ENCODE data around the gene SUPT4H1. TPM values are rescaled to one million over a fixed set of nuclear protein-coding genes. Genes with fewer than 3 reads are reported as not detected.

SUPT4H1 gene
- total and polyA plus RNA-seq, 2 of the 4 experiments (the other 2 are of a cell fraction) = 51.6 to 129 TPM

DNA sequence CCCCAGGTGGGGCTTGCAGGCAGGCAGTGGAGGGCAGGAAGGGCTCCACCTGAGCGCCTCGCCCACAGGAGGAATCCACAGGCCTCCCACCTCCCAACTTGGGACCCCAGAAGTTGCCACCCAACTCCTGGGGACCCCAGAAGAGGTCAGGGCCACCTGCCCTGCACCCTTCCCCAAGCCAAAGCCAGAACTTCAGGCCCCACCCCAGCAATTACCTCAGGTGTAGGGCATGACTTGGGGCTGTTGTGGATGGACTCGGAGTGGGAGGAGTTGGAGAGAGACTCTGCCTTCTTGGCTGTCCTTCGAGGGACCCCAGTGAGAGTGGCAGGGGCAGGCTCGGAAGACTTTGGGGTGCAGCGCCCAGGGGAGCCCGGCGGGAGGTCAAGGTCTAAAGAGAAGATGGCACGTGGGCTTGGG is 33.9 kb downstream of the SUPT4H1 start:
- intact Hi-C loops (cut with micrococcal nuclease) = no loop called here
- no peak overlapping the region for H2AFZ ChIP-seq (replicated peaks; ENCODE audit: low read length, poor library complexity)
- peaks cover 3% of the 10 kb centered on the region; the same call in 1 of the 2 replicates for H3K36me3 ChIP-seq (ENCODE audit: control insufficient read depth, insufficient read depth, low read length)
- TF ChIP-seq RFX5 (IDR thresholded peaks at IDR 0.05; ENCODE audit: low read depth, low read length) (no peak), NFE2L2 (IDR thresholded peaks at IDR 0.05; ENCODE audit: low read depth, low read length) (no peak), SMC3 (IDR thresholded peaks at IDR 0.05; ENCODE audit: low read depth, low read length) (no peak), CEBPB (IDR thresholded peaks at IDR 0.05; ENCODE audit: low read depth, low read length) (no peak), MAFK (IDR thresholded peaks at IDR 0.05; ENCODE audit: low read depth, low read length) (no peak), MAZ (IDR thresholded peaks at IDR 0.05; ENCODE audit: borderline replicate concordance, low read depth, low read length) (no peak), CHD1 (IDR thresholded peaks at IDR 0.05; ENCODE audit: low read depth, low read length) (no peak), FOS (IDR thresholded peaks at IDR 0.05; ENCODE audit: low read depth, low read length) (no peak), RCOR1 (IDR thresholded peaks at IDR 0.05; ENCODE audit: insufficient replicate concordance, low read length) (no peak), RAD21 (IDR thresholded peaks at IDR 0.05; ENCODE audit: low read length) (no peak), POLR2A (IDR thresholded peaks at IDR 0.05; ENCODE audit: low read depth, low read length) (no peak), MXI1 (IDR thresholded peaks at IDR 0.05; ENCODE audit: borderline replicate concordance, low read depth, low read length) (no peak), BHLHE40 (IDR thresholded peaks at IDR 0.05; ENCODE audit: low read depth, low read length) (no peak)
- TF ChIP-seq, protein P1, sequence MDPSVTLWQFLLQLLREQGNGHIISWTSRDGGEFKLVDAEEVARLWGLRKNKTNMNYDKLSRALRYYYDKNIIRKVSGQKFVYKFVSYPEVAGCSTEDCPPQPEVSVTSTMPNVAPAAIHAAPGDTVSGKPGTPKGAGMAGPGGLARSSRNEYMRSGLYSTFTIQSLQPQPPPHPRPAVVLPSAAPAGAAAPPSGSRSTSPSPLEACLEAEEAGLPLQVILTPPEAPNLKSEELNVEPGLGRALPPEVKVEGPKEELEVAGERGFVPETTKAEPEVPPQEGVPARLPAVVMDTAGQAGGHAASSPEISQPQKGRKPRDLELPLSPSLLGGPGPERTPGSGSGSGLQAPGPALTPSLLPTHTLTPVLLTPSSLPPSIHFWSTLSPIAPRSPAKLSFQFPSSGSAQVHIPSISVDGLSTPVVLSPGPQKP (IDR thresholded peaks at IDR 0.05; ENCODE audit: borderline replicate concordance, low read depth, low read length) = no peak
- TF ChIP-seq, protein P2, sequence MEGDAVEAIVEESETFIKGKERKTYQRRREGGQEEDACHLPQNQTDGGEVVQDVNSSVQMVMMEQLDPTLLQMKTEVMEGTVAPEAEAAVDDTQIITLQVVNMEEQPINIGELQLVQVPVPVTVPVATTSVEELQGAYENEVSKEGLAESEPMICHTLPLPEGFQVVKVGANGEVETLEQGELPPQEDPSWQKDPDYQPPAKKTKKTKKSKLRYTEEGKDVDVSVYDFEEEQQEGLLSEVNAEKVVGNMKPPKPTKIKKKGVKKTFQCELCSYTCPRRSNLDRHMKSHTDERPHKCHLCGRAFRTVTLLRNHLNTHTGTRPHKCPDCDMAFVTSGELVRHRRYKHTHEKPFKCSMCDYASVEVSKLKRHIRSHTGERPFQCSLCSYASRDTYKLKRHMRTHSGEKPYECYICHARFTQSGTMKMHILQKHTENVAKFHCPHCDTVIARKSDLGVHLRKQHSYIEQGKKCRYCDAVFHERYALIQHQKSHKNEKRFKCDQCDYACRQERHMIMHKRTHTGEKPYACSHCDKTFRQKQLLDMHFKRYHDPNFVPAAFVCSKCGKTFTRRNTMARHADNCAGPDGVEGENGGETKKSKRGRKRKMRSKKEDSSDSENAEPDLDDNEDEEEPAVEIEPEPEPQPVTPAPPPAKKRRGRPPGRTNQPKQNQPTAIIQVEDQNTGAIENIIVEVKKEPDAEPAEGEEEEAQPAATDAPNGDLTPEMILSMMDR (conservative IDR thresholded peaks at IDR 0.05; ENCODE audit: low read depth, low read length) = no peak
- TF ChIP-seq, protein P3, sequence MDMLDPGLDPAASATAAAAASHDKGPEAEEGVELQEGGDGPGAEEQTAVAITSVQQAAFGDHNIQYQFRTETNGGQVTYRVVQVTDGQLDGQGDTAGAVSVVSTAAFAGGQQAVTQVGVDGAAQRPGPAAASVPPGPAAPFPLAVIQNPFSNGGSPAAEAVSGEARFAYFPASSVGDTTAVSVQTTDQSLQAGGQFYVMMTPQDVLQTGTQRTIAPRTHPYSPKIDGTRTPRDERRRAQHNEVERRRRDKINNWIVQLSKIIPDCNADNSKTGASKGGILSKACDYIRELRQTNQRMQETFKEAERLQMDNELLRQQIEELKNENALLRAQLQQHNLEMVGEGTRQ (IDR thresholded peaks at IDR 0.05; ENCODE audit: low read depth, low read length) = no peak
- BruUV-seq (replicated peaks) = no TSS peak
- ChIA-PET CTCF (interaction anchor here (0.6 to 1.7 kb wide), 13 partner anchors 18 to 130 kb away, joined by 3 to 21 read pairs (median 4); partner anchors contain the start of genes RNF43 and SUPT4H1), POLR2A (ENCODE audit: unreplicated experiment) (interaction anchor here (0.9 kb wide), 1 partner anchor 34 kb away, joined by 3 read pairs; the partner anchor contains the start of gene SUPT4H1)
- H3K27me3 ChIP-seq (ENCODE audit: control insufficient read depth, insufficient read depth, low read length) = no peaks in the 10 kb centered on the region; the same call in 1 of the 2 replicates
- DNase-seq = no peak
- H3K4ac ChIP-seq (ENCODE audit: low read depth, low read length) = no peak overlapping the region
- no peak overlapping the region for H3K18ac ChIP-seq (ENCODE audit: low read depth, low read length)
- no peak overlapping the region for H2BK120ac ChIP-seq (ENCODE audit: low read depth, low read length)
- dilution Hi-C loops (cut with HindIII; ENCODE audit: low sequenced_read_pairs, unreplicated experiment) = no loop called here
- no peak overlapping the region for H4K8ac ChIP-seq (ENCODE audit: low read depth in 2 of 2, low read length in 2 of 2)
- 88% methylated on average over 3 of the region's 9 CpGs; no CpG with 5 or more reads in 1 of the 2 experiments for WGBS, 2 experiments (ENCODE audit: extremely low coverage in 2 of 2, insufficient read length in 1 of 2)
- H2AK5ac ChIP-seq (ENCODE audit: low read depth, low read length) = no peak overlapping the region
- H3K23ac ChIP-seq (ENCODE audit: low read depth, low read length) = no peak overlapping the region
- no peak overlapping the region for H4K5ac ChIP-seq (ENCODE audit: low read depth, low read length)
- no peaks in the 10 kb centered on the region for H3K79me1 ChIP-seq (ENCODE audit: low read depth in 1 of 2, low read length in 2 of 2)
- no peak overlapping the region for H2AK9ac ChIP-seq (replicated peaks; ENCODE audit: low read depth, low read length, poor library complexity)
- no peak overlapping the region for H3K27ac ChIP-seq (ENCODE audit: insufficient read depth, low read length)
- H3K14ac ChIP-seq (replicated peaks; ENCODE audit: low read depth, low read length) = no peak overlapping the region
- no peak overlapping the region for H3K4me3 ChIP-seq (ENCODE audit: insufficient read depth, low read depth, low read length)
- no peaks in the 10 kb centered on the region for H3K9me1 ChIP-seq (ENCODE audit: insufficient read depth, low read length)
- no peak overlapping the region for H3K56ac ChIP-seq (ENCODE audit: extremely low read depth, insufficient read depth, low read length)
- no peak overlapping the region for H3K9ac ChIP-seq (ENCODE audit: low read depth, low read length)
- no peaks in the 10 kb centered on the region for H4K20me1 ChIP-seq (ENCODE audit: insufficient read depth, low read length)
- H2BK5ac ChIP-seq (ENCODE audit: low read depth, low read length, poor library complexity, severe bottlenecking) = no peak overlapping the region
- no peak for ATAC-seq (ENCODE audit: low read depth)
- in situ Hi-C loops (cut with MboI; ENCODE audit: low sequenced_read_pairs) = loop anchor here (5.0 kb wide), 2 partner anchors 99 to 129 kb away; partner anchors contain the start of gene RNF43
- H3K4me2 ChIP-seq (ENCODE audit: low read depth, low read length) = no peak overlapping the region
- H3K4me1 ChIP-seq (ENCODE audit: control insufficient read depth, insufficient read depth, low read length) = no peaks in the 10 kb centered on the region
- H4K91ac ChIP-seq (ENCODE audit: insufficient read depth, low read depth, low read length) = no peak overlapping the region
- H2BK20ac ChIP-seq (ENCODE audit: low read depth, low read length) = no peak overlapping the region
- H2BK15ac ChIP-seq (ENCODE audit: low read depth, low read length) = no peak overlapping the region
- no peaks in the 10 kb centered on the region for H3K9me3 ChIP-seq (ENCODE audit: control insufficient read depth, insufficient read depth, low read length)

Measured in IMR-90 (cell line).